Mesodermal cell (in vitro differentiated cells): Measurements from ENCODE around the gene SAPCD1.

ENCODE experiments used
- H3K27ac ChIP-seq: 2 replicates; pipeline ENCODE4 v1.7.0; 2013; ENCODE audit warnings: mild to moderate bottlenecking, low read depth, low read length, moderate library complexity; ENCODE audit not compliant: severe bottlenecking
- H3K36me3 ChIP-seq: 2 replicates; pipeline ENCODE4 v1.7.1; 2013; ENCODE audit warnings: mild to moderate bottlenecking, low read length, moderate library complexity; ENCODE audit not compliant: control insufficient read depth, insufficient read depth
- H3K4me1 ChIP-seq: one replicate; pipeline ENCODE4 v1.7.1; 2013; ENCODE audit warnings: mild to moderate bottlenecking, low read length; ENCODE audit not compliant: insufficient read depth, control insufficient read depth, poor library complexity, severe bottlenecking
- H3K4me3 ChIP-seq: 2 replicates; pipeline ENCODE4 v1.7.0; 2013; ENCODE audit warnings: low read length, control low read depth, mild to moderate bottlenecking; ENCODE audit not compliant: insufficient read depth, poor library complexity, severe bottlenecking; ENCODE audit errors: extremely low read depth
- H3K9me3 ChIP-seq: 2 replicates; pipeline ENCODE4 v1.7.1; 2013; ENCODE audit warnings: mild to moderate bottlenecking, low read length, moderate library complexity; ENCODE audit not compliant: control insufficient read depth
- WGBS, 2 experiments: methylation state at CpG; one replicate each; pipeline ENCODE4 v1.1.5; 2013; ENCODE audit warnings: missing lambda C conversion rate in 2 of 2; ENCODE audit not compliant: insufficient coverage in 2 of 2; 5-methylcytosine and 5-hydroxymethylcytosine counted together

Gene SAPCD1

DNA sequence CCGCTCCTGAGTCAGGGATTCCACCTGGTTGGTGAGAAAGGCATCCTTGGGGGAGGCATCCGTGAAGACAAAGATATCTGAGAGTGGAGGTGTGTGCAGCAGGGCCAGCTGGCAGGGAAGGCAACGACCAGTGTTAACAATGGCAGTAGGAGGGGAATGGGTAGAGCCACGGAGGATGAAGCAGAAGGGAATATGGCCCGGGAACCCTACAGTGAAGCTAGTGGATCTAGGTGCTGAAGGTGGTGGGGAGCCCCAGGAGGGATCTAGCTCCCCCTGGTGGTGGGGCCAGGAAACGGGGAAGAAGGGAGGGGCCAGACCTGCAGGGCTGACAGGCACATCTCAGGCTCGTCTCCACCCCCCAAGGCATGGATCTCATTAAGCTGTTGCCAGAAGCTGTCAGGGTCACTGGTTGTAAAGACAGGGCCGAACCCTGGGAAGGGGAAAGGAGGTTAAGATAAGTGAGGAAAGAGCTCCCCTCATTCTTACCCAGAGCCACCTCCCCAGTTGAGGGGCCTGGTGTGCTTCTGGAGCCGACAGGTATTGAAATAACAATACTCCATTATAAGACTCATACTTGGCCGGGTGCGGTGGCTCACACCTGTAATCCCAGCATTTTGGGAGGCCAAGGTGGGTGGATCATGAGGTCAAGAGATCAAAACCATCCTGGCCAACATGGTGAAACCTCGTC, 7.4 kb downstream of the SAPCD1 start:
- Histone ChIP-seq H3K4me1 (no peaks in the 10 kb centered on the region), H3K36me3 (no peaks in the 10 kb centered on the region), H3K4me3 (no peak overlapping the region), H3K27ac (no peak overlapping the region), H3K9me3 (no peaks in the 10 kb centered on the region)
- 71 to 84% methylated on average over 7 to 8 of the region's 12 CpGs for whole genome bisulfite sequencing, 2 experiments

DNA sequence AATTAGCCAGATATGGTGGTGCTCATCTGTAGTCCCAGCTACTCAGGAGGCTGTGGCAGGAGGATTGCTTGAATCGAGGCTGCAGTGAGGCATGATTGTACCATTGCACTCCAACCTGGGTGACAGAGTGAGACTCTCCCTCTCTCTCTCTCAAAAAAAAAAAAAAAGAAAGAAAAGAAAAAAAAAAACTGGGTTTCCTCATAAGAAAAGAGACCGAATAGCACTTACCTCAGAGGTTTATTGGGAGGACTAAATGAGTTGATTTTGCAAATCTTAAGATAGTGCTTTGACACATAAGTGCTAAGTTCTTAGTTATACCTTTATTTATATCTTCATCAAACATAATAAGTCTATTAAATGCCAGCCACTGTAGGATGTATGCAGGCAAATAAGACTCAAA, 8.4 kb downstream of the SAPCD1 start:
- Histone ChIP-seq H3K4me3 (no peak overlapping the region), H3K9me3 (no peaks in the 10 kb centered on the region), H3K36me3 (no peaks in the 10 kb centered on the region), H3K4me1 (no peaks in the 10 kb centered on the region), H3K27ac (no peak overlapping the region)
- no CpG with 5 or more reads among the region's 2 CpGs for WGBS, 2 experiments

DNA sequence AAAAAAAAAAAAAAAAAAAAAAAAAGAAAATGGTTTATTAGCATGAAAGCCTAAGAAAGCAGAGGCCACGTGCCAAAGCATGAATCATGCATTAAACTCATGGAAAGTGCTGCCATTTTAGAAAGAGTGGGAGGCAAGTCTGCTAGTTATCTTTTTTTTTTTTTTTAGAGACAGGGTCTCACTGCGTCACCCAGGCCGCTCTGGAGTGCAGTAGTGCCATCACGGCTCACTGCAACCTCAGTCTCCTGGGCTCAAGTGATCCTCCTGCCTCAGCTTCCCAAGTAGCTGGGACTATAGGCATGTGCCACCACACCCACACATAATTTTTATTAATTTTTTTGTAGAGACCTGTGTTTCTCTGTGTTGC, 9.5 kb downstream of the SAPCD1 start:
- Histone ChIP-seq H3K9me3 (no peaks in the 10 kb centered on the region), H3K27ac (no peak overlapping the region), H3K4me3 (no peak overlapping the region), H3K36me3 (no peaks in the 10 kb centered on the region), H3K4me1 (peaks cover 6% of the 10 kb centered on the region)
- WGBS, 2 experiments = 94% methylated on average over 3 of the region's 4 CpGs; no CpG with 5 or more reads in 1 of the 2 experiments

DNA sequence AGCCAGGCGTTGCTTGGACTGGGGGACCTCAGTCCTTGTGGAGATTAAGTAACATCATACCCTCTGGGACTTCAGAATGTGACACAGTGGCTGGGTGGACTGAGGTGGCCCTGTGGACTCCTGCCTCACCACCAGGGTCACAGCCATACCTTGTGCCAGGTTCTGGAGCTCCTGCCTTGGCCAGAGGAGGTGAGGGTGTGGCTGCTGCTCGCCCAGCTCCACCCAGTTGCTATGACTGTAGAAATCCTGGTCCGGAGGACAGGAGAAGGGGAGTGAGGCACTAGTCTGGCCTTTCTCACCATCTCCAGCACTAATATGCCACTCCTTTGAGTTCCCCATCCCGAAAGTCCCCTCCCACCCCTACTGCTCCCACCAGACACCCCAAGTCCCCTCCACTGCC, 12.7 kb downstream of the SAPCD1 start:
- WGBS, 2 experiments = 80 to 95% methylated on average over 2 of the region's 4 CpGs
- Histone ChIP-seq H3K36me3 (peaks cover 18% of the 10 kb centered on the region), H3K4me1 (peaks cover 12% of the 10 kb centered on the region), H3K9me3 (no peaks in the 10 kb centered on the region), H3K27ac (no peak overlapping the region), H3K4me3 (no peak overlapping the region)

DNA sequence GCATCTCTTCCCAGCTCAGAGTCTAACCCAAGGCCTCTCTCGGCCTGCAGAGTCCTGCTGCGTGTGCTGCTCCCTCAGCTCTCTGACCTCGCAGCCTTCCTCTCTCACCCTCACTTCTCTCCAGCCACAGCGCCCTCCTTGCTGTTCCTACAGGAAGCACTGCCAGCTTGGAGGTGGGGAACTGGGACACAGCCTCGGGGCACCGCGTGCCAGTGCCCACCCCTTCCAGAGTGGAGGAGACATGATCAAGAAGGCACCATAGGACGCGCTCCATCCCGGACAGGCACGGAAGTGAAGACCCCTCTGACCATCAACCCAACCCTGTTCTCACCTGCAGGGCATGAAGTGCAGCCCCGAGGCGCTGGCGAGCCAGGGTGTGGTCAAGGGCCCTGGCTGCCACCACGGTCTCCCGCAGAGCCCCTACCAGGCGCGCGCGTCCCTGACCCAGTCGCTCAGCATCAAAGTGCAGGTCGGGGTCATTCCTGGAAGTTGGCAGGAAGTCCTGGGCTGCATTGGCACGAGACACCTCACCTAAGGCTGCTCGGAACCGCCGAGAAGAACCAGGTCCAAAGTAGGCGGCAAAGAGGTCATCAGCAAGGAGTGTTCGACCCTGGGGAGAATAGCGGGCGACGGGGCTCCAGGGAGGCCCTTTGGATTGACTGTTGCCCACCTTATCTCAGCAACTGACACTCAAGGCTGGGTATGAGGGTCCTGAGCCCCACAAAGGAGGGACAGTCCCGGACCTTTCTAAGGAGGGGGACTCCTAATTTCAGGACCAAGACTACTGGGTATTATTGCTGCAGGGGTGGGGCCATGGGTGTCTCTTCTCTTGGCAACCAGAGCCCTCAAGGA, 13.4 kb downstream of the SAPCD1 start:
- Histone ChIP-seq H3K4me3 (no peak overlapping the region), H3K4me1 (peaks cover 12% of the 10 kb centered on the region), H3K9me3 (no peaks in the 10 kb centered on the region), H3K27ac (no peak overlapping the region), H3K36me3 (peaks cover 24% of the 10 kb centered on the region)
- 90 to 94% methylated on average over 31 to 32 of the region's 32 CpGs for WGBS, 2 experiments

DNA sequence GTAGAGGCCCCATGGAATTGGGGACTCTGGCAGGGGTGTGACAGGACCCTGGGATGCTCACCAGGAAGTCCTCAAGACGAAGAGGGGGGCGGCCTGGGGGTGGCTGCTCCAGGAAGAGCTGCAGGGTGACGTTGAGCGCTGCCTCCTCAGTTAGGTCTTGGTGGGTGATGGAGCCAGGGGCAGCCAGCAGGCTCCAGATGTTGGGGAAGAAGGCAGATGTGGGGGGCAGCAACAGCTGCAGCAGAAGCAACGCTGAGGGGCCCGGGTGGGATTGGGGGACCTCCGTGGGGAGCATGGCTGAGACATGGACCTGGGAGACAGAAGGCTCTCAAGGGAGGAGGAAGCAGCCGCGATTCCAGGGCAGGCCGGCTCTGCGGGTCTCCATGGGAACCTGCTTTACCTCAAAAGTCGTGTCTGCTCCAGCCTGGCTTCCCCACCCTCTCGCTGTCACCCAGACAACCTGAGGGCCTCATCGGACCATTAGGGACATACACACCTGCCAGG, 14.1 kb downstream of the SAPCD1 start:
- peaks cover 31% of the 10 kb centered on the region for H3K36me3 ChIP-seq
- H3K27ac ChIP-seq = no peak overlapping the region
- 76 to 82% methylated on average over 10 to 14 of the region's 14 CpGs for WGBS, 2 experiments
- no peak overlapping the region for H3K4me3 ChIP-seq
- no peaks in the 10 kb centered on the region for H3K9me3 ChIP-seq
- H3K4me1 ChIP-seq = peaks cover 12% of the 10 kb centered on the region

DNA sequence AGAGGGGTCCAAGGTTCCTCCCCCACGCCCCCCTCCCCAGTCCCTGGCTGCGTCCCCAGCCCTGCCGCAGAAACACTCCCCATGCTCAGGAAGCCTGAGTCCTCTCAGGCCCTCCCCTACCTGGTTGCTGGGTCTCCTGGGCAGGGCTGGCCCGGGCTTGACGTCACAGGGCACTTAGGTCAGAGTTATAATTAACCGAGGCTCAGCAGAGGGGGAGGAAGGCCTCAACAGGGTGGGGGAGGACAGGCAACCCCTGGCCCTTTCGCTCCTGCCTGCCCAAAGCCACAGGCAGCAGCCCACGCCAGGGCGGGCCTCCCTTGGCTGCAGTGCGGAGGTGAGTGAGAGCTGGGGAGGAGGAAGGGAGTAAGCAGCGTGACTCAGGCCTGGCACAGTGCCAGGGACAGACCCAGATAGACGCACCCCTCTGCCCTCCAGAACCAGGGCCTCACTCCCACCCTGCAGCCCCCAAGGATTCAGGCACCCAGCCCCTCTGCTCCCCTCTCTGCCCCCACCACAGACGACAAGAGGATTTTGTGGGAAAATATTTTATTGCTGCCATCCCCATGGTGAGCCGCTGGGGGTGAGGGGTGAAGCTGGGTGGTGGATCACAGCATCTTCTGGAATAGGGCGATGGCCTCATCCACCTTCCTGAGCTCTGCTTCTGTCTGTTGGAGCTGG, 14.7 kb downstream of the SAPCD1 start, which contains the start of gene VWA7:
TSS of gene VWA7 (minus strand) at position 340 of the 678 bp plus-strand sequence. CDS start 549 bp downstream, outside the sequence.
- Histone ChIP-seq H3K36me3 (peaks cover 37% of the 10 kb centered on the region), H3K27ac (peak within 1 kb of the TSS; percentile 23), H3K4me3 (no peak within 1 kb of the TSS), H3K4me1 (peaks cover 12% of the 10 kb centered on the region), H3K9me3 (no peaks in the 10 kb centered on the region)
- WGBS, 2 experiments = 36 to 80% methylated on average over 3 to 11 of the region's 15 CpGs

DNA sequence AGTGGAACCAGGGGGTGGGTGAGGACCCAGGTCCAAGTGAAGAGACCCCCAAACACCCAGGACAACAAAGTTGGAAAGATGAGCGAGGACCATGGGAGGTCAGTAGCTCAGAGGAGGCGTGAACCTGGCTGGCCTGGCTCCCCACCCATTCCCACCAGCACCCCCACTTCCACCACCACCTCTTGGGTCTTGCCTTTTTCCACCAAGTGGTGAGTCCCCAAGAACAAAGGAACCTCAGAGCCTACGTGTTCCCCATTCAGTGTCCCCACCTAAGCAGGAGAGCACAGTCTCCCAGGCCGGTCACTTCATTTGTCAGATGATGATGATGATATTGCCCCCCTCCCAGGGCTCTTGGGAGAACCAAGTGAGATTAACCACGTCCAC, 15.2 kb downstream of the SAPCD1 start:
- Histone ChIP-seq H3K36me3 (peaks cover 42% of the 10 kb centered on the region), H3K4me1 (peaks cover 12% of the 10 kb centered on the region), H3K27ac (peak overlapping the region; percentile 23), H3K4me3 (no peak overlapping the region), H3K9me3 (no peaks in the 10 kb centered on the region)
- 96 to 100% methylated on average over 3 to 5 of the region's 5 CpGs for WGBS, 2 experiments

DNA sequence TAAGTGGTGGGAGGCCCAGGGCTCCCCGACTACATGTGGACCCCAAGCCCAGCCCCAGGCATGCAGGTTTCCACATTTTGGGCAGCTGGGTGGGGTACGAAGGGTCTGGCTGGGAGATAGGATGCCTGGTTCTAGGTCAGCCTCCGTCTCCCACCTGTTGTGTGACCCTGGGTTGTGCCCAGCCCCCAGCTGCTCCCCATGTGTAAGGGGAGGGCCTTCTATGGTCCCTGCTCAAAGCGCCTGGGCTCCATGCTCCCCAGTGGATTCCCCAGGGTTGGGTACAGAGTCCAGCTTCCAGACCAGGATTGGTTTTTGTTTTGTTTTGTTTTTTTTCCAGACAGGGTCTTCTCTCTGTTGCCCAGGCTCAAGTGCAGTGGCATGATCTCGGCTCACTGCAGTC, 15.7 kb downstream of the SAPCD1 start:
- peaks cover 48% of the 10 kb centered on the region for H3K36me3 ChIP-seq

DNA sequence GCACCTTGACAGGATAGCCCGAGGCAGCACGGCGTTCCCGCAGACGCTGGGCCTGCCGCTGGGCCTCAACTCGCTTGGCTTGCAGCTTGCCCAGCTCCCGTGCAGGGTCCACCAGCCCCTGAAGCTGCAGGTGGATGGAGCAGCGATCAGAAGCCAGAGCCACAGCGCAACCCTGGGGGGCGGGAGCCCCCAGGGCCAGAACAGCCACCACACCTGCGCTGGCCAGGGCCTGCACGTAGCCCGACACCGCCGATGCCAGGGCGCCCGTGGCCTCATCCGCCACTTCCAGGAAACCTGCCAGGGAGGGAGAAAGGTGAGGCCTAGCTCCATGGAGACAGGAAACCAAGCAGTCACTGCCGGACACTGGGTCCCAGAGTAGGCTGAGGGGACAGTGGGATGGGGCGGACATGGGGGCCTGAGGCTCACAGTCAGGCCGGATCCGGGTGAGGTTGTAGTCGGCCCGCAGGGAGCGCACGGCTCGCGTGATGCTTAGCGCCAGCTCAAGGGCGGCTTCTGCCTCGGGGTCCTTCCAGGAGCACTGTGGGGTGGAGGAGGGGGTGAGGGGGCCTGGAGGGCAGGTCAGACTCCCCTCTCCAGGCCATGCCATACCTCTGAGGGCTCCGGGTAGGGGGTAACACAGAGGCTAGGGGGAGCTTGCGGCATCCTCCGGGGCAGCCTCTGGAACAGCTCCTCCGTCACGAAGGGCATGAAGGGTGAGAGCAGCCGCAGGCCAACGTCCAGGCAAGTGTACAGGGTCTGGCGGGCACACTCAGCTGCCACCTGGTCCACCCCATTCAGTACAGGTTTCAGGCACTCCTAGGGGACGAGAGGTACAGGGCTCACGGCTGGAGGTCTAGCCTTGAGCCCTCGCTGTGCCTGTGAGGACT, 16.8 kb downstream of the SAPCD1 start:
- WGBS, 2 experiments = 94 to 96% methylated on average over 29 to 32 of the region's 43 CpGs
- H3K4me3 ChIP-seq = no peak overlapping the region
- peaks cover 55% of the 10 kb centered on the region for H3K36me3 ChIP-seq
- H3K9me3 ChIP-seq = no peaks in the 10 kb centered on the region
- no peak overlapping the region for H3K27ac ChIP-seq
- H3K4me1 ChIP-seq = peaks cover 12% of the 10 kb centered on the region

More for the DNA sequence above, 15.7 kb downstream of the SAPCD1 start:
- Histone ChIP-seq H3K9me3 (no peaks in the 10 kb centered on the region), H3K27ac (no peak overlapping the region), H3K4me3 (no peak overlapping the region), H3K4me1 (peaks cover 12% of the 10 kb centered on the region)
- 100% methylated on average over 4 of the region's 5 CpGs for WGBS, 2 experiments
